Astrocyte (in vitro differentiated cells and primary cell): Measurements from ENCODE around the gene APPBP2. TPM values are rescaled to one million over a fixed set of nuclear protein-coding genes. Genes with fewer than 3 reads are reported as not detected.

Experiments
- DNase-seq: peaks from one replicate; pipeline ENCODE4 v3.0.0-alpha.2; 2010; ENCODE audit warnings: low read depth
- FAIRE-seq: peaks from 2 replicates; lab custom pipeline; 2011; peaks lifted over from hg19 to GRCh38; lab: Jason Lieb, UNC
- H2AFZ ChIP-seq: 2 replicates; pipeline ENCODE4 v1.6.0; 2012; ENCODE audit warnings: low read depth, low read length, inconsistent platforms
- H3K27ac ChIP-seq: 2 replicates; pipeline ENCODE4 v1.5.1; 2011; ENCODE audit warnings: low read depth, low read length, inconsistent platforms
- H3K27me3 ChIP-seq: 2 replicates; pipeline ENCODE4 v1.6.0; 2011; ENCODE audit warnings: low read length, inconsistent platforms; ENCODE audit not compliant: insufficient read depth
- H3K36me3 ChIP-seq: 2 replicates; pipeline ENCODE4 v1.5.1; 2011; ENCODE audit warnings: low read length, inconsistent platforms; ENCODE audit not compliant: insufficient read depth
- H3K4me1 ChIP-seq: 2 replicates; pipeline ENCODE4 v1.5.1; 2011; ENCODE audit warnings: low read length, inconsistent platforms; ENCODE audit not compliant: insufficient read depth
- H3K4me2 ChIP-seq: 2 replicates; pipeline ENCODE4 v1.6.0; 2012; ENCODE audit warnings: low read length, inconsistent platforms
- H3K4me3 ChIP-seq: 2 replicates; pipeline ENCODE4 v1.5.1; 2011; ENCODE audit warnings: low read depth, mild to moderate bottlenecking, low read length, inconsistent platforms; ENCODE audit not compliant: insufficient read depth
- H3K79me2 ChIP-seq: 2 replicates; pipeline ENCODE4 v1.6.0; 2012; ENCODE audit warnings: mild to moderate bottlenecking, low read length, inconsistent platforms; ENCODE audit not compliant: insufficient read depth
- H3K9ac ChIP-seq: 2 replicates; pipeline ENCODE4 v1.6.0; 2012; ENCODE audit warnings: mild to moderate bottlenecking, low read length, inconsistent platforms
- H3K9me3 ChIP-seq: 2 replicates; pipeline ENCODE4 v1.5.1; 2012; ENCODE audit warnings: low read depth, mild to moderate bottlenecking, low read length, inconsistent platforms; ENCODE audit not compliant: insufficient read depth
- H4K20me1 ChIP-seq: 2 replicates; pipeline ENCODE4 v1.6.0; 2012; ENCODE audit warnings: low read length, inconsistent platforms; ENCODE audit not compliant: insufficient read depth
- H3K27ac Mint-ChIP-seq: one replicate; pipeline ENCODE4 v1.8.0; 2021; ENCODE audit warnings: mild to moderate bottlenecking, mixed read lengths; ENCODE audit not compliant: unreplicated experiment
- H3K27me3 Mint-ChIP-seq: one replicate; pipeline ENCODE4 v1.8.0; 2021; ENCODE audit warnings: low read depth, mixed read lengths; ENCODE audit not compliant: unreplicated experiment
- H3K36me3 Mint-ChIP-seq: one replicate; pipeline ENCODE4 v1.8.0; 2021; ENCODE audit warnings: low read depth, mixed read lengths; ENCODE audit not compliant: unreplicated experiment
- H3K4me1 Mint-ChIP-seq: one replicate; pipeline ENCODE4 v1.8.0; 2021; ENCODE audit warnings: low read depth, mixed read lengths; ENCODE audit not compliant: unreplicated experiment
- H3K4me3 Mint-ChIP-seq: one replicate; pipeline ENCODE4 v1.8.0; 2021; ENCODE audit warnings: mild to moderate bottlenecking, moderate library complexity, mixed read lengths; ENCODE audit not compliant: unreplicated experiment
- H3K9me3 Mint-ChIP-seq: one replicate; pipeline ENCODE4 v1.8.0; 2021; ENCODE audit warnings: mild to moderate bottlenecking, mixed read lengths; ENCODE audit not compliant: unreplicated experiment
- CTCF ChIP-seq: IDR thresholded peaks from 2 replicates; pipeline ENCODE4 v1.5.1; 2011; ENCODE audit warnings: low read depth, mild to moderate bottlenecking, inconsistent platforms, low read length, moderate library complexity; ENCODE audit not compliant: insufficient read depth
- EZH2 ChIP-seq: IDR thresholded peaks from 2 replicates; pipeline ENCODE4 v1.6.1; 2012; ENCODE audit warnings: mild to moderate bottlenecking, low read length, inconsistent platforms; ENCODE audit not compliant: insufficient read depth
- total RNA-seq: library from RNA; stranded (reverse); gene quantifications from 2 replicates; pipeline ENCODE4 v1.2.1, GENCODE V29; 2021

The APPBP2 gene
- total RNA-seq, 1 donor from 2014 or later: 53.3 TPM

DNA sequence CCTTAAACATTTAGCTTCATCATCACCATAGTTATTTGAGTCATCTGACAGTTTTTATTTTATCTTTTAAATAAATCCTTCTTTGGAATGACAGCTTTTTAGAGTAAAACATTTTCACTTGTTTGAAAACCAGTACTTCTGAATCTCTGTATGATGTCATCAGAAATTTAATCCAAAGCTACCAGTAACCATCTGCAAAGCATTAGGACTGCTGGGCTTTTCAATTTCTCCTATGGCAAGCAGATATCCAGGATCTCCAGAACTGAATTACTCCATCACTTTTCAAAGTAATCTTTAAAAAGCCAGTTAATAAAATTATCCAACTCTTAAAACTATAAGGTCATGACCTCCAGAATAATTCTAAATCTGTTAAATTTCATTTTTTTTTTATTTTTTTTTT is 52.3 kb downstream of the APPBP2 start:
- peaks cover 4% of the 10 kb centered on the region for H3K36me3 ChIP-seq
- no peak for TF ChIP-seq CTCF
- TF ChIP-seq EZH2: no peak
- DNase-seq: no peak
- H3K27ac ChIP-seq: no peak overlapping the region
- H3K4me1 ChIP-seq: peaks cover 8% of the 10 kb centered on the region
- peaks cover 2% of the 10 kb centered on the region for H3K9me3 Mint-ChIP-seq
- H2AFZ ChIP-seq: no peak overlapping the region
- peaks cover 6% of the 10 kb centered on the region for H3K4me1 Mint-ChIP-seq
- no peaks in the 10 kb centered on the region for H3K27me3 Mint-ChIP-seq
- no peak overlapping the region for H3K4me3 ChIP-seq
- no peak for FAIRE-seq
- no peak overlapping the region for H3K4me2 ChIP-seq
- H3K4me3 Mint-ChIP-seq: no peak overlapping the region
- H3K79me2 ChIP-seq: peaks cover 6% of the 10 kb centered on the region
- no peaks in the 10 kb centered on the region for H3K9me3 ChIP-seq
- peaks cover 3% of the 10 kb centered on the region for H4K20me1 ChIP-seq
- H3K9ac ChIP-seq: no peak overlapping the region
- no peaks in the 10 kb centered on the region for H3K27me3 ChIP-seq
- H3K36me3 Mint-ChIP-seq: peaks cover 18% of the 10 kb centered on the region
- H3K27ac Mint-ChIP-seq: no peak overlapping the region

GRCh38 chr17:60472449-60472848 is 53.6 kb downstream of the APPBP2 start:
- Histone ChIP-seq H3K36me3 (peaks cover 12% of the 10 kb centered on the region), H3K4me2 (no peak overlapping the region), H3K79me2 (peaks cover 12% of the 10 kb centered on the region), H3K9ac (no peak overlapping the region), H3K27me3 (no peaks in the 10 kb centered on the region), H3K4me1 (peaks cover 8% of the 10 kb centered on the region), H2AFZ (no peak overlapping the region), H3K4me3 (no peak overlapping the region), H4K20me1 (peaks cover 3% of the 10 kb centered on the region), H3K27ac (no peak overlapping the region), H3K9me3 (no peaks in the 10 kb centered on the region)
- H3K27me3 Mint-ChIP-seq: no peaks in the 10 kb centered on the region
- no peak overlapping the region for H3K27ac Mint-ChIP-seq
- peaks cover 2% of the 10 kb centered on the region for H3K9me3 Mint-ChIP-seq
- H3K4me1 Mint-ChIP-seq: peaks cover 6% of the 10 kb centered on the region
- no peak for FAIRE-seq
- DNase-seq: no peak
- H3K4me3 Mint-ChIP-seq: no peak overlapping the region
- TF ChIP-seq CTCF (no peak), EZH2 (no peak)
- H3K36me3 Mint-ChIP-seq: peaks cover 18% of the 10 kb centered on the region

DNA sequence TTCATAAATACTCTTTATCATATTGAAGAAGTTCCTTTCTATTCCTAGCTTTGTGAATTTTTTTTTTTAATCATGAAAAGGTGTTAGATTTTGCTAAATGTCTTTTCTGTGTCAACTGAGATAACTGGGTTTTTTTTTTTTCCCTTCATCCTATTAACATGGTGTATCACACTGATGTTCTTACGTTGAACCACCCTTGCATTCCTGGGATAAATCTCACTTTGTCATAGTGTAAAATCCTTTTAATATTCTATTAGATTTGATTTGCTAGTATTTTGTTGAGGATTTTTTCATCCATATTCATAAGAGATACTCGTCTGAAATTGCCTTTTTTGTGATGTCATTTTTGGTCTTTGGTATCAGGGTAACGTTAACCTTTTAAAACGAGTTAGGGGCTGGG is 54.6 kb downstream of the APPBP2 start:
- Histone ChIP-seq H3K27ac (no peak overlapping the region), H3K4me3 (no peak overlapping the region)
- H3K27me3 Mint-ChIP-seq: no peaks in the 10 kb centered on the region

More for the DNA sequence above, 54.6 kb downstream of the APPBP2 start:
- H3K4me2 ChIP-seq: no peak overlapping the region
- H3K27me3 ChIP-seq: no peaks in the 10 kb centered on the region
- H3K36me3 Mint-ChIP-seq: peaks cover 18% of the 10 kb centered on the region
- peaks cover 8% of the 10 kb centered on the region for H3K36me3 ChIP-seq
- H3K79me2 ChIP-seq: peaks cover 8% of the 10 kb centered on the region
- no peak for TF ChIP-seq EZH2
- no peak for TF ChIP-seq CTCF
- H3K4me1 Mint-ChIP-seq: peaks cover 6% of the 10 kb centered on the region
- FAIRE-seq (no peak), DNase-seq (no peak)
- no peak overlapping the region for H3K4me3 Mint-ChIP-seq
- H3K9me3 Mint-ChIP-seq: peaks cover 2% of the 10 kb centered on the region
- no peak overlapping the region for H3K9ac ChIP-seq
- no peaks in the 10 kb centered on the region for H4K20me1 ChIP-seq
- no peaks in the 10 kb centered on the region for H3K9me3 ChIP-seq
- H3K27ac Mint-ChIP-seq: no peak overlapping the region
- H2AFZ ChIP-seq: no peak overlapping the region
- H3K4me1 ChIP-seq: peaks cover 8% of the 10 kb centered on the region
